Mesodermal cell (in vitro differentiated cells): Measurements from ENCODE around the gene CCDC74A.
"Not testable (repeated sequence)": the region's sequence is repeated elsewhere in the genome, so short reads cannot be mapped to it uniquely, and the experiment has no call there.

Experiments
- H3K27ac ChIP-seq: 2 replicates; pipeline ENCODE4 v1.7.0; 2013; ENCODE audit warnings: mild to moderate bottlenecking, low read depth, low read length, moderate library complexity; ENCODE audit not compliant: severe bottlenecking
- H3K36me3 ChIP-seq: 2 replicates; pipeline ENCODE4 v1.7.1; 2013; ENCODE audit warnings: mild to moderate bottlenecking, low read length, moderate library complexity; ENCODE audit not compliant: control insufficient read depth, insufficient read depth
- H3K4me1 ChIP-seq: one replicate; pipeline ENCODE4 v1.7.1; 2013; ENCODE audit warnings: mild to moderate bottlenecking, low read length; ENCODE audit not compliant: insufficient read depth, control insufficient read depth, poor library complexity, severe bottlenecking
- H3K4me3 ChIP-seq: 2 replicates; pipeline ENCODE4 v1.7.0; 2013; ENCODE audit warnings: low read length, control low read depth, mild to moderate bottlenecking; ENCODE audit not compliant: insufficient read depth, poor library complexity, severe bottlenecking; ENCODE audit errors: extremely low read depth
- H3K9me3 ChIP-seq: 2 replicates; pipeline ENCODE4 v1.7.1; 2013; ENCODE audit warnings: mild to moderate bottlenecking, low read length, moderate library complexity; ENCODE audit not compliant: control insufficient read depth
- WGBS, 2 experiments: methylation state at CpG; one replicate each; pipeline ENCODE4 v1.1.5; 2013; ENCODE audit warnings: missing lambda C conversion rate in 2 of 2; ENCODE audit not compliant: insufficient coverage in 2 of 2; 5-methylcytosine and 5-hydroxymethylcytosine counted together

The CCDC74A gene

DNA sequence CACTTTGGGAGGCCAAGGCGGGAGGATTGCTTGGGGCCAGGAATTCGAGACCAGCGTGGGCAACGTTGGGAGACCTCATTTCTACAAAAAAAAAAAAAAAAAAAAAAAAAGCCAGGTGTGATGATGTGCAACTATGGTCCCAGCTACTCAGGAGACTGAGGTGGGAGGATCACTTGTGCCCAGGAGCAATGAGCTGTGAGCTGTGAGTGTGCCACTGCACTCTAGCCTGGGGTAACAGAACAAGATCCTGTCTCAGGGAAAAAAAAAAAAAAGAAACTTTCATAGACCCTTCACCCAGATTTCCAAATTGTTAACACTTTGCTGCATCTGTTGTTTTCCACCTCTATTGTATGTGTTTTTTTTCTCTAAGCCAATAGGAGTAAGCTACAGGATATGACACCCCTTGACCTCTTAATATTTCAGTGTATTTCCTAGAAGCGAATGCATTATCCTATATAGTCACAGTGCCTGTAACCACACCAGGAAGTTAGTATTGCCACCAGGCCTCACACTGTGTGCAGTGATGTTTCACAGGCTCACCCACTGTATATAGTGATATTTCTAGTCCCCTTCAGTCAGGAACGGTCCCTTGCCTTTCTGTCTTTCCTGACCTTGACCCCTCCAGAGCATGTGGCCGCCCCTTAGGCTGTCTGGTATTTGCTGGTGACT, 23.5 kb upstream of the CCDC74A start:
- WGBS, 2 experiments: 78 to 90% methylated on average over 2 of the region's 7 CpGs
- not testable (repeated sequence) for H3K27ac ChIP-seq, H3K4me1 ChIP-seq, H3K9me3 ChIP-seq, H3K4me3 ChIP-seq
- H3K36me3 ChIP-seq: peaks cover 87% of the 10 kb centered on the region

DNA sequence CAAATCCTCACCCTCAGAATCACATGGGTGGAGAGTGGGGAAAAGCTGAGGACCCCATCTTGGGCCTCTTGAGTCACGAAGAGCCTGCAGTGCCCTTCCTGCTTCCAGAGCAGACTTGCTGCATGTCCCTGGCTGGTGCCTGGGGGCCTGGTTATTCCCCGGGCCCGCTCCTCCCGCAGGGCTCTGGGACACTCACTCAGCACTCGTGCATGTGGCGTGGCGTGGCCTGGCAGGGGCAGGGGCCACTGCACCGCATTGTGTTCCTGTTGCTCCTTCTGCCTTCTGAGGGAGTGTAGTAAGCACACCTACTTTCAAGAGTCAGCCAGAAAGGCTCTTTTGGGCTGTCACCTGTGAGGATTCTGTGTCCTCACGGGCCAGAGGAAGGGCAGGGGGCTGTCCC, 18.1 kb upstream of the CCDC74A start:
- H3K4me1 ChIP-seq: peaks cover 7% of the 10 kb centered on the region
- no peaks in the 10 kb centered on the region for H3K9me3 ChIP-seq
- H3K27ac ChIP-seq: no peak overlapping the region
- peaks cover 54% of the 10 kb centered on the region for H3K36me3 ChIP-seq
- WGBS, 2 experiments: 94 to 95% methylated on average over 6 to 8 of the region's 9 CpGs
- no peak overlapping the region for H3K4me3 ChIP-seq

DNA sequence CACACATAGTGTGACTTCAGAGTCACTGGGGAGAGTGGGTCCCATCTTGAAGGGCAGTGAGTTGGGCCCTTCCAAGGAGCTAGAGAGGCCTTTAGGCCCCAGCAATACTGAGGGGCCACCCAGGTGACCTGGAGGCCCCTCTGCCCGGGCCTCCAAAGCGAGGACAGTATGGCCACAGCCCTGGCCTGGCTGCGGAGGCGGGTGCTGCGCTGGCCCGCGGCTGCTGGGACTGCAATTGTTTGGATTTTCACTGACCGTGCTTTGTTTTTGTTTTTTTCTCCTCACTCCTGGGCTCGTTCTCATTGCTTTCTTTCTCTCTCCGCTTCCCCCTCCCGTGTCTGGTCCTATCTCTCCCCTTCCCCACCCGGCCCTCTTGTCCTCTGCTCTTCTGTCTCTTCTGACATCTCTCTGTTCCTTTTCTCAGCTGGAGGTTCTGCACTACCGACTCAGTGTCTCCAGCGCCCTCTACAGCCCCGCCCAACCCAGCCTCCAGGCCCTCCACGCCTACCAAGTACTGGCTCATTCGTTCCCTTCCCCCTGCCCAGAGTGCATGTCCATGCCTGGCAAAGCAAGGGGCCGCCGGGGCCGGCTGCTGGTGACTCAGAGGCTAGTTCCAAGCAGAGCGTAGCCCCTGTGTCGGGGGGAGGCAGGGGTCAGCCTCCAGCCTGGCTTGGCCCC, 16.3 kb upstream of the CCDC74A start:
- peaks cover 38% of the 10 kb centered on the region for H3K36me3 ChIP-seq
- WGBS, 2 experiments: 58 to 71% methylated on average over 15 to 19 of the region's 22 CpGs
- H3K9me3 ChIP-seq, H3K4me3 ChIP-seq, H3K4me1 ChIP-seq: not testable (repeated sequence)
- peak overlapping the region; percentile 53 for H3K27ac ChIP-seq

DNA sequence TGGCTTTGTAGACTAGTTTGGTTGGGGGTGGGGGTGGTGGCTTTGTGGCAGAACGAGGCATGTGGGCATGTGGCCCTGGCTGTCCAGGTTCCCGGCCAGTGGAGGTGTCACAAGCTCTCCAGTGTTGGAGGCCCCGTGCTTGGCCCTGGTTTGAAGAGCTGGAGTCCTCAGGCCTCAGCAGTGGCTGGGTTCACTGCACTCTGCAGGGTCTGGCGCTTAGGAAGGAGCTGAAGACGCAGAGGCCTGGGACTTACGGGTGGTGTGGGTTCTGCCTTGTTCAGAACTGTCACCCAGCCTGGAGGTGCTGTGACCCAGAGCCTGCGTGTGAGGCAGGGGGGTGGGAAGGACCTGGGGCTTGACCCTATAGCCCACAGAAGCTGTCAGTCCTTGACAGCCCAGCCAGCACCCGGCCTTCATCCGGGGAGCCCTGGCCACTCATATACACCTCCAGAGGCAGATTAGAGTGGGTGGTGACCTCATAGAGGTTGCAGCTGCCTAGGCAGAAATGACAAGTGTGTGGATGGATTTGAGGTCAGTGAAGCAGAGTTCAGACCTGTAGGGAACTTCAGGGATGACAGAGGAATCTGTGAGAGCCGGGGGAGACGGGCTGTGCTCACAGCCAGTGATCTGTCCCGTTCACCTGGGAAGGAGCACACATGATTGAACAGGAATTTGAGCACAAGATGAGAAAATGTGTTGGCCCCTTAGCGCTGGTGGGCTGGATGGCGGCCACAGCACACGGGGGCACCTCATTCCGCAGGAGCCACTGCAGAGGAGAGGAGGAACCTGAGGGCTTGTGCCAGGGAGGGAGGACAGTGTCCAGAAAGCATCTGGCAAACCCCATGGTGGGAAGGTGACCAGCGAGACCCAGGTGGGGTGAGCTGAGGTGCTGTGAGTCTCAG, 15.5 kb upstream of the CCDC74A start:
- not testable (repeated sequence) for H3K4me3 ChIP-seq, H3K4me1 ChIP-seq, H3K9me3 ChIP-seq
- Histone ChIP-seq H3K36me3 (peaks cover 34% of the 10 kb centered on the region), H3K27ac (peak overlapping the region; percentile 29)
- 96% methylated on average over 8 to 10 of the region's 17 CpGs for WGBS, 2 experiments

DNA sequence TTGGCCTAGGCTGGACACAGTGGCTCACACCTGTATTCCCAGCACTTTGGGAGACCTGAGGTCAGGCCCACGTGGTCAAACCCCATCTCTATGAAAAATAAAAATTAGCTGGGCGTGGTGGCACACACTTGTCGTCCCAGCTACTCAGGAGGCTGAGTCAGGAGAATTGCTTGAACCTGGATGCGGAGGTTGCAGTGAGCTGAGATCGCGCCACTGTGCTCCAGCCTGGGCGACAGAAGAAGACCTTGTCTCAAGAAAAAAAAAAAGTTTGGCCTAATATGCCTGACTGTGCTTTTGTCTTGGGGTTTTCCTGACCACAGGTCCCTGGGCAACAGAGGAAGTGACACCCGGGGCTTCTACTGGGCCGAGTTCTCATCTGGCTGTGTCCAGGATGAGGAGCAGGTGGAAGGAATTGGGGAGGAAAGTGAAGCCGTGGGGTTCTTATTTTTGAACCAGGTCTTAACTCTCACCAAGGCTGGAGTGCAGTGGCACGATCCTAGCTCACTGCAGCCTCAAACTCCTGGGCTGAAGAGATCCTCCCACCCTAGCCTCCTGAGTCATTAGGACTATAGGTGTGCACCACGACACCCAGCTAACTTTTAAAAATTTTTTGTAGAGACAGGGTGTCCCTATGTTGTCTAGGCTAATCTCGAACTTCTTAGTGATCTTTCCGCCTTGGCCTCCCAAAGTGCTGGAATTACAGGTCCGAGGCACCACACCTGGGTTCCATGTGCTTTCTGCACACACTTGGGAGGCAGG, 13.1 kb upstream of the CCDC74A start:
- not testable (repeated sequence) for H3K4me1 ChIP-seq, H3K4me3 ChIP-seq, H3K9me3 ChIP-seq, H3K27ac ChIP-seq
- 93 to 95% methylated on average over 12 to 13 of the region's 15 CpGs for WGBS, 2 experiments
- peaks cover 30% of the 10 kb centered on the region for H3K36me3 ChIP-seq

DNA sequence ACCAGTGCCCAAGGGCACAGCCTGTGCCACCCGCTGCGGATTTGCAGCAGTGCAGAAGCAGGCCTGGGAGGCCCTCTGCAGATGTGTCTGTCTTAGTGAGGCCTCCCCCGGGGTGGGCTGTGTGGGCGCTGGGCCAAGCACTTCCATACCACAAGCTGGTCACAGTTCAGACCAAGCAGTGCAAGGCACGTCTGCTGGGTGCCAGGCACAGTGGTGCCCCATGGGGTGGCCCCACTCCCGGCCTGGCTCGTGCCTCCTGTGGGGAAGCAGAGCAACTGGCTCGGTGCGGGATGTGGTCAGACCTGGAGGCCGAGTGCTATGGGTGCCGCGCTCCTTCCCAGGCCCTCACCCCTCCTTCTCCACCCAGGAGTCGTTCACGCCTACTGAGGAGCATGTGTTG, 12.5 kb upstream of the CCDC74A start:
- not testable (repeated sequence) for H3K4me1 ChIP-seq, H3K4me3 ChIP-seq
- WGBS, 2 experiments: 95 to 98% methylated on average over 7 to 10 of the region's 14 CpGs

DNA sequence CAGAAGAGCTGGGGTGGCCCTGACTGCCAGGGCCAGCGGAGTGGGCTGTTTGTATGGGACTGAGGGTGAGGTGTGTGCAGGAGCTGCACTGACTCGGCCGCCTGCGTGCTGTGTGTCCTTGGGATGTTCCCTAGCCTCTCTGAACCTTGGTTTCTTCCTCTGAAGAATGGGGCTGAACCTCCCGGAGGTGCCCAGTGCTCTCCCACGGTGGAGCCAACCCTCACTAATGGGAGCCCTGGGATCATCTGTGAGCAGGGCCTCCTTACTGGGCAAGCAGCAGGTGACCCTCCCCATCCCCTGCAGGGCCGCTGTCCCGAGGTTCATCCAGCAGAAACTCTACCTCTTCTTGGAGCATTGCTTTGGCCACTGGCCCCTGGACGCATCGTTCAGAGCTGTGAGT, 11.7 kb upstream of the CCDC74A start:
- peaks cover 40% of the 10 kb centered on the region for H3K36me3 ChIP-seq
- peaks cover 6% of the 10 kb centered on the region for H3K4me1 ChIP-seq
- H3K4me3 ChIP-seq: no peak overlapping the region
- 92% methylated on average over 5 to 8 of the region's 10 CpGs for WGBS, 2 experiments
- H3K27ac ChIP-seq: no peak overlapping the region
- H3K9me3 ChIP-seq: no peaks in the 10 kb centered on the region

More for the DNA sequence above, 12.5 kb upstream of the CCDC74A start:
- H3K36me3 ChIP-seq: peaks cover 35% of the 10 kb centered on the region
- H3K9me3 ChIP-seq, H3K27ac ChIP-seq: not testable (repeated sequence)

DNA sequence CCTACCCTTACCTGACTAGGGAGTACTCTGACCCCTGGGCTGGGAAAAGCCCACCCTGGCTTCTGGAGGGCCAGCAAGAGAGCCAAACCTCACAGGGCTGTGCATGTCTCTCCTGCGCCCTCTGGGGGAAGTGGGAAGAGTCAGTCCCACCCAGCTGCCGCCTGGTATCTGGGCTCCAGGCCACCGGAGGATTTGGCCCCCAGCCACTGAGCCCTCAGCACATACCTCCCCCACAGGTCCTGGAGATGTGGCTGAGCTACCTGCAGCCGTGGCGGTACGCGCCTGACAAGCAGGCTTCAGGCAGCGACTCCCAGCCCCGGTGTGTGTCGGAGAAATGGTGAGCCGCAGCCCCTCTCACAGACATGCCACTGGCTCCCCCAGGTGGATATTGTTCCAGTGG, 11.1 kb upstream of the CCDC74A start:
- H3K4me1 ChIP-seq, H3K9me3 ChIP-seq, H3K27ac ChIP-seq, H3K4me3 ChIP-seq: not testable (repeated sequence)
- peaks cover 42% of the 10 kb centered on the region for H3K36me3 ChIP-seq
- WGBS, 2 experiments: 88 to 90% methylated on average over 2 to 7 of the region's 11 CpGs

DNA sequence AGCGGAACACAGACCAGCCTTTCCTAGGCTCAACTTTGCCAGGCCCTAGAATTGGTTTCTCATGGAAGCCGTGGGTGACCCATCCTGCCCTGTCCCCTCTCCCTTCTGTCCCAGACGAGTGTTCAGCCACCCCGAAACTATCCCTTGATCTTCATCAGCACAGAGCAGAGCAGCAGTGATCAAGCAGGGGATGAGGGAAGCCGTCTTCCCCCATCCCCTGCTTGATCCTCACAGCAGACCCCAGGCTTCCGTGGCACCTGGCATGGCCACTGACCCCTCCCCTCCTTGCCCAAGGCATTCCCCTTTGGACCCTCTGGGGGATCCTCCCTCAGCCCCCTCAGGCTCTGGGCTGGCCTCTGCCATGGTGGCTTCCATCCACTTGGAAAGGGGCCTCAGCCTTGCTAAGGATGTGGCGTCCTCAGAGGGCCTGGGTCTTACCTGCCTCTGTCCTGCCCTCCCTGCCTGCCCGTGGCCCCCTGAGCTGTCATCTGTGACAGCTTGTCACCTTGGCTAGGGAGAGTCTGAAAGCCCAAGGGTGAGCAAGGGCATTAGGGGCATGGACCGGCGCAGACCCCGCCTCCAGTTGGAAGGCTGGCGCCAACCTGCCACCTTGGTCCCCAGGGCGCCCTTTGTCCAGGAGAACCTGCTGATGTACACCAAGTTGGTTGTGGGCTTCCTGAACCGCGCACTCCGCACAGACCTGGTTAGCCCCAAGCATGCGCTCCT, 10.4 kb upstream of the CCDC74A start:
- Histone ChIP-seq H3K4me3 (no peak overlapping the region), H3K27ac (no peak overlapping the region), H3K36me3 (peaks cover 47% of the 10 kb centered on the region), H3K4me1 (peaks cover under 1% of the 10 kb centered on the region), H3K9me3 (no peaks in the 10 kb centered on the region)
- 89 to 97% methylated on average over 16 to 17 of the region's 17 CpGs for WGBS, 2 experiments

DNA sequence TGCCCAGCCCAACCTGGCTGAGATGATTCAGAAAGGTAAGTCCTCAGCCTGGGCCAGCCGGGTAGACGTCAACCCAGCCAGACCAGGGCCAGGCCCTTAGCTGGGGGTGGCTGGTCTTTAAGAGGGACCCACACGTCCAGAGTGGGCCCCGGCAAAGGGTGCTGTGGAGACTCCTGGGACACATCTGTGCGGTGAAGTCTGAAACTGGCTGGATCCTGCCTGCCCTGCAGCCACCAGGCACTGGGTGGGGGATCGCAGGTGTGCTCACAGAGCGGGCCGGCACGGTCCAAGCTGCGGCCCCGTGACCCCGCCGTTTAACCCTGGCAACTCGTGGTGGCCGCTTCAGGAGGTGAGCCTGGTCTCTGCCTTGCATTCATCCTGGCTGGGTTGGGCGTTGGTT, 9.8 kb upstream of the CCDC74A start:
- not testable (repeated sequence) for H3K27ac ChIP-seq, H3K4me1 ChIP-seq, H3K4me3 ChIP-seq, H3K9me3 ChIP-seq
- H3K36me3 ChIP-seq: peaks cover 47% of the 10 kb centered on the region
- WGBS, 2 experiments: 91 to 97% methylated on average over 11 to 12 of the region's 16 CpGs
